Activated naive CD8-positive, alpha-beta T cell treated with anti-CD3 and anti-CD28 coated beads, Interleukin-2, amount 10 ng/mL, durations not matched to agents 7 days and 5 days (primary cell): ENCODE results near the gene PTH2R. TPM values are rescaled to one million over a fixed set of nuclear protein-coding genes. Genes with fewer than 3 reads are reported as not detected.

Experiments
- ATAC-seq: fragments of 150-1000 bp; cut with Tn5 transposase; one replicate; pipeline ENCODE4 v1.10.0; 2021; ENCODE audit warnings: low read depth, moderate library complexity
- POLR2A ChIA-PET: fragments of 350-600 bp; sonication (Branson Sonifier 250); formaldehyde crosslinking; loops from one replicate; lab custom pipeline; 2021; ENCODE audit warnings: antibody characterized with exemption; lab: Charles Lee
- DNase-seq: peaks from one replicate; pipeline ENCODE4 v3.0.0; 2021
- H3K27ac Mint-ChIP-seq: one replicate; pipeline ENCODE4 v1.8.0; 2022; ENCODE audit warnings: mild to moderate bottlenecking, mixed read lengths
- H3K27me3 Mint-ChIP-seq: one replicate; pipeline ENCODE4 v1.8.0; 2022; ENCODE audit warnings: mild to moderate bottlenecking, moderate library complexity, mixed read lengths
- H3K36me3 Mint-ChIP-seq: one replicate; pipeline ENCODE4 v1.8.0; 2021; ENCODE audit warnings: mild to moderate bottlenecking, mixed read lengths
- H3K4me1 Mint-ChIP-seq: one replicate; pipeline ENCODE4 v1.8.0; 2021; ENCODE audit warnings: mixed read lengths
- H3K4me3 Mint-ChIP-seq: one replicate; pipeline ENCODE4 v1.8.0; 2022; ENCODE audit warnings: mild to moderate bottlenecking, moderate library complexity, mixed read lengths
- H3K9me3 Mint-ChIP-seq: one replicate; pipeline ENCODE4 v1.8.0; 2021; ENCODE audit warnings: mixed read lengths
- total RNA-seq, 2 experiments: library from RNA; stranded (reverse); gene quantifications; one replicate each; pipeline ENCODE4 v1.2.3, GENCODE V29; 2021

The PTH2R gene, protein sequence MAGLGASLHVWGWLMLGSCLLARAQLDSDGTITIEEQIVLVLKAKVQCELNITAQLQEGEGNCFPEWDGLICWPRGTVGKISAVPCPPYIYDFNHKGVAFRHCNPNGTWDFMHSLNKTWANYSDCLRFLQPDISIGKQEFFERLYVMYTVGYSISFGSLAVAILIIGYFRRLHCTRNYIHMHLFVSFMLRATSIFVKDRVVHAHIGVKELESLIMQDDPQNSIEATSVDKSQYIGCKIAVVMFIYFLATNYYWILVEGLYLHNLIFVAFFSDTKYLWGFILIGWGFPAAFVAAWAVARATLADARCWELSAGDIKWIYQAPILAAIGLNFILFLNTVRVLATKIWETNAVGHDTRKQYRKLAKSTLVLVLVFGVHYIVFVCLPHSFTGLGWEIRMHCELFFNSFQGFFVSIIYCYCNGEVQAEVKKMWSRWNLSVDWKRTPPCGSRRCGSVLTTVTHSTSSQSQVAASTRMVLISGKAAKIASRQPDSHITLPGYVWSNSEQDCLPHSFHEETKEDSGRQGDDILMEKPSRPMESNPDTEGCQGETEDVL
- total RNA-seq: under 1 TPM; 0.11 to 0.22 TPM

DNA sequence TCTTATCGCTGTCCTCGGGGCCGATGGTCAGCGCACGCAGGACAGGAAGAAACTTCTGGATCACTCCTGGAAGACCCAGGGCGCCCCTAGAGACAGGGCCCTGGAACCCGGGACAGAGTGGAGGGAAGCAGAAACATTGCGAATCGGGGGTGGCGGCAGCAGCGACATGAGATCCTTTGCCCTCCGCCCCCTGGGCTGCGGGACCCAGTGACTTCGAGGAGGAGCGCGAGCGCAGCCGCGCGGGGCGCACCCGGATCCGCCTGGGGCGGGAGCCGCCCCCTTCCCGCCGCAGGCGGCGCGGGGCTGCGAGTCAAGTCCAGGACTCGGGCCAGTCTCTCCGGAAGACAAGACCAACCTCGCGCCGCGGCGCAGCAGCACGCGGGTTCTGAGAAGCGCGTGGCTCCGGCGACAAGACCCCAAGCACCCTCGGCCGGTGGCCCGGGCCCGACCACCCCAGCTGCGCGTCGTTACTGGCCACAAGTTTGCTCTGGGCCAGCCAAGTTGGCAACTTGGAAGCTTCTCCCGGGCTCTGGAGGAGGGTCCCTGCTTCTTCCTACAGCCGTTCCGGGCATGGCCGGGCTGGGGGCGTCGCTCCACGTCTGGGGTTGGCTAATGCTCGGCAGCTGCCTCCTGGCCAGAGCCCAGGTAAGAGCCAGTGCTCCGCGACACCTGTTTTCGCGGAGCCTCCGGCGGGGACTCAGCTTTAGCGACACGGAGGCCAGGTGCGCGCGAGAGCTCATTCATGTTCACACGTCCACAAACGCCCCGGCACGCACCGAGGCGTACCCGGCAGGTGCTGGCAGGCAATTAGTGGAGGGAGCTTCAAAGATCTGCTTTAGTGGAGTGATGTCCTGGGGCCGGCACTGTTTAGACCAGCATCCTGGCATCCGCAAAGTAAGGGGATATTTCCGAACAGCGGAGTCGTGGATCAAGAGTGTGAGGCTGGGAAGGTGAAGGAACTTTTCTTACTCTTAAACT is at the start of gene PTH2R:
PTH2R (plus strand) TSS at position 319 of the 978 bp plus-strand sequence; CDS start at position 571, 252 bp downstream.
- H3K4me1 Mint-ChIP-seq: peaks cover 3% of the 10 kb centered on the region
- POLR2A ChIA-PET: no interaction called here
- H3K9me3 Mint-ChIP-seq: no peaks in the 10 kb centered on the region
- DNase-seq: peak; percentile 33
- H3K36me3 Mint-ChIP-seq: no peaks in the 10 kb centered on the region
- H3K27ac Mint-ChIP-seq: no peak within 1 kb of the TSS
- peak within 1 kb of the TSS; percentile 29 for H3K4me3 Mint-ChIP-seq
- peaks cover 45% of the 10 kb centered on the region for H3K27me3 Mint-ChIP-seq
- peak; percentile 52 for ATAC-seq

DNA sequence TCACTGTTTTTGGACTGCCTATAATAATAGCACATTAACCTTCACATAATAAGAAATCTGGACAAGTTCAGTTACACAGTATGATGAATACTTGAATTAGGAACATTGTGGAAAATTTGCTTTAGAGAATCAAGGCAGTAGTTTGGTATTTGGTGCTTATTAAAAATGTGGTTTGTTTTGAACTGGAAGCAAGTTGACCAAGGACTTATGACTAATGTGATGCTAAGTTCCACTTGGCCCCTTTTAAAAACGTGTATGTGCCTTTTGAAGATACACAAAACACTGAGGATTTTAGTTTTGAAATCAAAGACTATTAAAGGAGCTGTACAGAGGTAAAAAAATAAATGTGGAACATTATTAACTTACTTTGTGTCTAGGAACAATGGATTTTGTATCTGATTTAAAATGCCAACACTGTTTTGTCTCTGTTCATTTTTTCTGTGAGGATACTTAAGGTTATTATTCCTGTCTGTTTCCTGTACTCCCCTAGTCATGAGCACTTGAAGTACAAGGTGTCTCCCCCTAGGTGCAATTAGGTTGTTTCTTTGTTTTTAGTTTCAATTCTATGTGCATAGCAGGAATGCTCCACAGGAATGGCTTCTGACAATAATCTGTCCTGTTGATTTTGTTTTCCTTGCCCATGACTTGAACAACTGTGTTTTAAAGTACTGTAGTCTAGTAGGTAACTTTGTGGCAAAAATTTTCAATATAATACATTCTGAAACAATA is 49.6 kb upstream of the PTH2R start:
- H3K36me3 Mint-ChIP-seq: peaks cover 24% of the 10 kb centered on the region
- POLR2A ChIA-PET: no interaction called here
- H3K27me3 Mint-ChIP-seq: no peaks in the 10 kb centered on the region
- no peaks in the 10 kb centered on the region for H3K9me3 Mint-ChIP-seq
- no peak overlapping the region for H3K27ac Mint-ChIP-seq
- DNase-seq: no peak
- ATAC-seq: no peak
- H3K4me1 Mint-ChIP-seq: peaks cover 3% of the 10 kb centered on the region
- no peak overlapping the region for H3K4me3 Mint-ChIP-seq

DNA sequence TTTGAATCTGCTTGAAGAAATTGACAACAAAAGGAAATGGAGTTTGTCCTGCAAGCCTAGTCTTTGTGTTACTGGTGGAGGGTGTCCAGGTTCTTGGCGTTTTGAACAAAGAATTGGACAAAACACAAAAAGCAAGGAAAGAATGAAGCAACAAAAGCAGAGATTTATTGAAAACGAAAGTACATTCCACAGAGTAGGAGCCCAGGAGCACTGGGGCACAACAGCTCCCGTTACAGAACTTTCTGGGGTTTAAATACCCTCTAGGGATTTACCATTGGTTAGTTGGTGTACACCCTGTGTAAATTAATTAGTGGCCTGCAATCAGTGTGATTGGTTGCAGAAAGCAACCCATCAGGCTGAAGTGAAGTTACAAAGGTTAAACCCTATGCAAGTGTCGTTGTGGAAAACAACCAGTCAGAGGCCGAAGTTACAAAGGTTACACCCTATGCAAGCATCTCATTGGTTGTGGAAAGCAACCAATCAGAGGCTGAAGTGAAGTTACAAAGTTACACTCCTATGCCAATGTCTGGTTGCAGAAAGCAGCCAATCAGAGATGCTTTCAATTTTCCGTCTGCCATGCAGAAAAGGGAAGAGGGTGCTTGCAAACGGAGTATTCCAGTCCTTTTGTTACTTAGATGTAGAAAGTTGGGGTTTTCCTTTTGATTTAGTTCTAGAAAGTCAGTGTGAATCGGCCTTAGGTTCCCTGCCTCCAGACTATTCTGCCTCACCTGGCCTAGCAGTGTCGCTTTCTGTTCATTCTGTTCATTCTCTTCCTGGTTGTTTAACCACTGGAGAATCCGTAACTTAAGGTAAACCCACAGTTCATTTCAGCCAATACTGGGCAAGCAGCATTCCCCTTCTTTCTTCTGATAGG is 47.6 kb upstream of the PTH2R start:
- ATAC-seq (no peak), DNase-seq (no peak)
- H3K27ac Mint-ChIP-seq: no peak overlapping the region
- peaks cover 7% of the 10 kb centered on the region for H3K4me1 Mint-ChIP-seq
- H3K36me3 Mint-ChIP-seq: peaks cover 16% of the 10 kb centered on the region
- no peaks in the 10 kb centered on the region for H3K27me3 Mint-ChIP-seq
- no peak overlapping the region for H3K4me3 Mint-ChIP-seq
- POLR2A ChIA-PET: no interaction called here
- no peaks in the 10 kb centered on the region for H3K9me3 Mint-ChIP-seq

DNA sequence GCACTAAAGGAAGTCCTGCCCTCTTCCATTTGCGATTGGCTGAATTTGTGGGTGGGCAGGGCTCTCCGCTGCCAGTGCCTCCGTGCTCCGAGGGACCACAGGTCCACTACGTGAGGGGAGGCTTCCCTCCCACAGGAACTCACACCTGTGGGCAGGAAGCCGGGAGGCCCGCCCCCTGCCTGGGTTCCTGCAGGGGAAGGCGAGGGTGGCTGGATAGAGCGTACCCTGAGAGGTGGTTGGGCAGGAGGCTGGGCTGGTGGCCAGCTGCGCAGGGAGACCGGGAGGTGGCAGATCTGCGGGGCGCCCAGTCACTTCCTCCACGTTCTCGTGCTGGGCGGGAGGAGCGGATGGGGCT is 47.0 kb upstream of the PTH2R start:
- DNase-seq (no peak), ATAC-seq (peak; percentile 45)
- H3K4me1 Mint-ChIP-seq: peaks cover 7% of the 10 kb centered on the region
- H3K9me3 Mint-ChIP-seq: no peaks in the 10 kb centered on the region
- no peak overlapping the region for H3K4me3 Mint-ChIP-seq
- POLR2A ChIA-PET: no interaction called here
- H3K36me3 Mint-ChIP-seq: peaks cover 16% of the 10 kb centered on the region
- H3K27ac Mint-ChIP-seq: no peak overlapping the region
- no peaks in the 10 kb centered on the region for H3K27me3 Mint-ChIP-seq

DNA sequence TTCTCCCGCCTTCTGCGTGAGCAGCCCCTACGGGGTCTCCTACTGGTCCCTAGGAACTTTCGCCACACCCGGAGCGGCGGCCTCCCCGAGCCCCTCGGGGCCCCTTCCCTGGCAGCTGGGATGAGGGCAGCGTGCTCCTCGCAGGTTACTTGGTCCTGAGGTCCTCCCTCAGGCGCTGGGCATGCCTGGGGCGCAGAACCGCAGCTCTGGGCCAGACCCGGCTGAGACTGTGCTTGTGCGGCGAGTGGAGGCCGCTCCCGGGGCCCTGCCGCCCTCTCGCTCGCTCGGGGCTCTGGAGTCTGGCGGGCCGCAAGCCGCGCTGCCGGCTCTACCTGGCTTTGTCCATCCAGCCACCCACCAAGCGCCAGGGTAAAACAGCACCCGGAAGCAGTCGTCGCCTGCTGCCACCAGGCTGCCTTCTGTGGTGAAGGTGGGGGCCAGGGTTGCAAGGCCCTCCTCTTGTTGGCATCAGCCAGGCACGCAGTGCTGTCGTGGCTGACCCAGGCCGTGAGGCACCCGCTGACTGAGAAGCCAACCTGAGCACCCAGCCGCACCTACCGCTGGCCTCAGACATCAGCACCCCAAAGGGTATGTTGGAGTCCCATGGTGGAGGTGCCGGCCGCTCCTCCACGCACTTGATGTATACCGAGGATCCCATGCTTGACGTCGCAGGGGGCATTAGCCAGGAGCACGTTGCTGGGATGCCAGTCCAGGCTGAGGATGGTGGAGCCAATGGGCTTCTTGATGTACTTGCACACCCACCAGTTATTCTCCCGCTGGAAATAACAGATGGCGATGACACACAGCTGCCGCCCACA is 46.1 kb upstream of the PTH2R start:
- Mint-ChIP-seq H3K27ac (no peak overlapping the region), H3K9me3 (peaks cover 5% of the 10 kb centered on the region), H3K4me3 (no peak overlapping the region), H3K27me3 (peaks cover 3% of the 10 kb centered on the region), H3K36me3 (peaks cover 16% of the 10 kb centered on the region), H3K4me1 (peaks cover 7% of the 10 kb centered on the region)
- POLR2A ChIA-PET: no interaction called here
- DNase-seq: peak; percentile 29
- no peak for ATAC-seq

DNA sequence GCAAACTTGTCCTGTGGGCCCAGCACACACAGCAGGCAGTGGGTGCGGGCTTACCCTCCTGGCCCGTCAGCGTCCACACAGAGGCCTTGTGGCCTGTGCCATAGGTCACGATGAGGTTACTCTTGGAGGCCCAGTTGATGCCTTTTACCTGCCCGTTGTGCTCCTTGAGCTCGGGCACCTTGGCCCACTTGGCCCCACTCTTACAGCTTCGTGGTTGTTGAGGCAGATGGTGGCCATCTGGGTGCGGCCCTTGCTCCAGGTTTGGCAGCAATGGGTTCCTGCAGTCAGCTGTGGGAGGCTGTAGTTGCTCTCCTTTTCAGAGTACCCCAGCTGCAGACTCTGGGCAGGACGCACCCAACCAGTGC is 45.5 kb upstream of the PTH2R start:
- H3K9me3 Mint-ChIP-seq: peaks cover 5% of the 10 kb centered on the region
- peaks cover 3% of the 10 kb centered on the region for H3K27me3 Mint-ChIP-seq
- DNase-seq (no peak), ATAC-seq (no peak)
- peaks cover 7% of the 10 kb centered on the region for H3K4me1 Mint-ChIP-seq
- POLR2A ChIA-PET: no interaction called here
- H3K27ac Mint-ChIP-seq: no peak overlapping the region
- H3K4me3 Mint-ChIP-seq: no peak overlapping the region
- H3K36me3 Mint-ChIP-seq: peaks cover 14% of the 10 kb centered on the region

DNA sequence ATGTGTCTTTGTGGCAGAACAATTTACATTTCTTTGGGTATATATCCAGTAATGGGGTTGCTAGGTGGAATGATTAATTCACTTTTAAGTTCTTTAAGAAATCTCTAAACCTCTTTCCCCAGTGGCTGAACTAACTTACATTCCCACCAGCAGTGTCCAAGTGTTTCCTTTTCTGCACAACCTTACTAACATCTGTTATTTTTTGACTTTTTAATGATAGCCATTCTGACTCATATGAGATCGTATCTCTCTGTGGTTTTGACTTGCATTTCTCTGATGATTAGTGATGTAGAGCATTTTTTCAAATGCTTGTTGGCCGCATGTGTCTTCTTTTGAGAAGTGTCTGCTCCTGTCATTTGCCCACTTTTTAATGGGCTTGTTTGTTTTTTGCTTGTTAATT is 43.1 kb upstream of the PTH2R start:
- H3K9me3 Mint-ChIP-seq: peaks cover 5% of the 10 kb centered on the region
- no peak overlapping the region for H3K4me3 Mint-ChIP-seq
- peaks cover 3% of the 10 kb centered on the region for H3K27me3 Mint-ChIP-seq
- ATAC-seq: no peak
- H3K36me3 Mint-ChIP-seq: peaks cover 14% of the 10 kb centered on the region
- H3K27ac Mint-ChIP-seq: no peak overlapping the region
- peaks cover 5% of the 10 kb centered on the region for H3K4me1 Mint-ChIP-seq
- POLR2A ChIA-PET: no interaction called here
- DNase-seq: no peak

DNA sequence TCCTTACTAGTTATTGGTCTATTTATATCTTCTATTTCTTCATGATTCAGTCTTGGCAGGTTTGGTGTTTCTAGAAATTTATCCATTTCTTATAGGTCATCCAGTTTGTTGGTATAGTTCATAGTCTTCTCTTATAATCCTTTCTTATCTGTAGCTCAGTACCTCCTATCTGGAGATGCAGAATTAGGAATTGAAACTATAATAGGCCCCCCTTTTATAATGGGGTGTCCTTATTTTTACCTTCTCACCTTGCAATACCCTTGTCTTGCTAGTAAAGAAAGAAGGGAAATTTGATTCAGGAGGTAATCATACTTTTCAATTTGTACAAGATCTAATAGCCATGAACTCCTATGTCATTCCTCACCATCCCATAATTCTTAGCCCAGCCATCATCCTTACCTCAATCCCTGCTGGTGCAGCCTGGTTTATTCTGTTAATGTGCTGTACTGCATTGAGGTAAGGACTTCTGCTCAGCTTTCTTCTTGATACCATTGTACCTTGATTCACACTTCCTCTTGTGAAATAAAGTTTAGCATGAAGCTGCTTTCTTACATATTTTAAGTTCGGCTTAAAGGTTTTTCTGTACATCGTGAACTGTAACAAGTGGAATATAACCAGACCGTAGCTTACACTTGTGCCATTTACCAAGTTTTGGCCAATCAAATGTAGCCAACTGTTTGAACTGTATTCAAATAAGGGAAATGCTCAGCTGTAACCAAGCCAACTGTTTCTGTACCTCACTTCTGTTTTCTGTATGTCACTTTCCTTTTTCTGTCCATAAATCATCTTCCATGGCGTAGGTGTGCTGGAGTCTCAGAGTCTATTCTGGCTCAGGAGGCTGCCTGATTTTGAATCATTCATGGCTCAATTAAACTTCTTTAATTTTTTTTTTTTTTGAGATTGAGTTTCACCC is 40.1 kb upstream of the PTH2R start:
- ATAC-seq (no peak), DNase-seq (no peak)
- Mint-ChIP-seq H3K4me3 (no peak overlapping the region), H3K27me3 (peaks cover 3% of the 10 kb centered on the region), H3K9me3 (peaks cover 5% of the 10 kb centered on the region), H3K27ac (no peak overlapping the region), H3K36me3 (peaks cover 6% of the 10 kb centered on the region), H3K4me1 (peaks cover 4% of the 10 kb centered on the region)
- POLR2A ChIA-PET: no interaction called here

DNA sequence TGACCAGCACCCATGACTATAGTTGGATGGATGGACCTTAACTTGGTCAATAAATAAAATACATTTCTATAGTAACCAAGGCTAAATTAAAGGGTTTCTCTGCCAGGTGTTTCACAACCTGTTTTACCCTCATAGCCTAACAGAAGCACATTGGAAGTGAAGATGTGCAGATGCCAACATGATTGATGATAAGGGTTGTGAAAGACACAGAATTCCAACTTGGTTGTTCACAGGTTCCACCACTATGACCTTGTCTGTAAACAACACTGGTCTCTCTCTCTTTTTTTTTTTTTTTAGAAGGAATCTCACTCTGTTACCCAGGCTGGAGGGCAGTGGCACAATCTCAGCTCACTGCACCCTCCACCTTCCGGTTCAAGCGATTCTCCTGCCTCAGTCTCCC is 37.5 kb upstream of the PTH2R start:
- Mint-ChIP-seq H3K4me3 (no peak overlapping the region), H3K4me1 (no peaks in the 10 kb centered on the region), H3K27me3 (peaks cover 3% of the 10 kb centered on the region), H3K9me3 (peaks cover 5% of the 10 kb centered on the region), H3K27ac (no peak overlapping the region), H3K36me3 (peaks cover 5% of the 10 kb centered on the region)
- ATAC-seq: no peak
- POLR2A ChIA-PET: no interaction called here
- DNase-seq: no peak

DNA sequence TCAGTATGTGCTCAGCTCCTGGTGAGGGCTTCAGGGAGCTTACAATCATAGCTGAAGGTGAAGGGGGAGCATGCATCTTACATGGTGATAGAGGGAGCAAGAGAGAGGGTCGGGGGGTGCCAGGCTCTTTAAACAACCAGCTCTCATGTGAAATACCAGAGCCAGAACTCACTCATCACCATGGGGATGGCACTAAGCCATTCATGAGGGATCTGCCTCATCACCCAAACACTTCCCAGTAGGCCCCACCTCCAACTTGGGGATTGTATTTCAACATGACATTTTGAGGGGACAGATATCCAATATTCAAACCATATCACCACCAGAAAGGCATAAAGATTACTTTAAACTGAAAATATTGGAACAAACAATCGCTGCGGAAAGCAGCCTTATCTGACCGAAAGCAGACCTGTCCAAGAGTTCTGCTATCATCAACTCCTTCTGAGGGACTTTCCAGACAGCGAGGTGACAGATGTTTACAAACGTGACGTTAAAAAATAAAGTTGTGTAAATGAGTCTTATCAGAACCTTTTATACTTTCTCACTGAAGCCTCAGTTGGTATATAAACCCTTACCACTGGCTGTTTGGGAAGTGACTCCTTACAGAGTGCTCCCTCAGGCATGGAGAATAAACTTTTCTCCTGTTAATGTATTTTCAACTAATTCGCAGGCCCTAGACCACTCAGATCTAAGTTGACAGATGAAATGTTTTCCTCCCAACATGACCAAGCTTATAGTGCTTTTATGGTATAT is 35.5 kb upstream of the PTH2R start:
- Mint-ChIP-seq H3K27me3 (peaks cover 14% of the 10 kb centered on the region), H3K36me3 (no peaks in the 10 kb centered on the region), H3K27ac (no peak overlapping the region), H3K4me3 (no peak overlapping the region), H3K9me3 (no peaks in the 10 kb centered on the region), H3K4me1 (no peaks in the 10 kb centered on the region)
- no peak for ATAC-seq
- no peak for DNase-seq
- POLR2A ChIA-PET: no interaction called here

DNA sequence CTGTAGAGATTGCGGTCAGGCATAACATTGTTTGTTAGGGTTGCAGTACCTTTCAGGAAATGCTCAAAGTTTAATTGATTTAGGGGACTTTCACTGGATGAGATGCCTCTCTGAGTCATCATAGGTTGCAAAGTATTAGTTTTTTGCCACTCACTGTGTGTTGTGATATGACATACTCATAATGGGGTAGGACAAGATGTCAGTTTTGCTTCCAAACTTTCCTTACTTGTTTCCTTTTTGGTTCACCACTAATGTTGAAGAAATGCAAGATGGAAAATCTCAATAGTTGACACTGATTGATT is 35.0 kb upstream of the PTH2R start:
- Mint-ChIP-seq H3K27ac (no peak overlapping the region), H3K27me3 (peaks cover 14% of the 10 kb centered on the region), H3K36me3 (no peaks in the 10 kb centered on the region), H3K4me3 (no peak overlapping the region), H3K4me1 (no peaks in the 10 kb centered on the region), H3K9me3 (no peaks in the 10 kb centered on the region)
- DNase-seq: no peak
- no peak for ATAC-seq
- POLR2A ChIA-PET: no interaction called here
